Mammary epithelial cell (primary cell): Measurements from ENCODE around the gene NLRP1.

ENCODE experiments used
- EZH2 ChIP-seq: IDR thresholded peaks from 2 replicates; pipeline ENCODE4 v1.6.1; 2012; ENCODE audit warnings: low read length, inconsistent platforms, borderline replicate concordance
- TF ChIP-seq, protein P1 (sequence below), 2 donors: IDR thresholded peaks in 1 of 2; conservative IDR thresholded peaks in 1 of 2; 2 replicates each; pipeline ENCODE4 v1.5.1; 2011 to 2012; ENCODE audit warnings: inconsistent platforms in 2 of 2, low read length in 2 of 2, mild to moderate bottlenecking in 2 of 2, control low read depth in 1 of 2, low read depth in 1 of 2; ENCODE audit not compliant: insufficient read depth in 1 of 2; ENCODE audit errors: extremely low read depth in 1 of 2

GRCh38 chr17:5608399-5609112, 24.2 kb upstream of the NLRP1 start:
- no peak for TF ChIP-seq EZH2
- TF ChIP-seq, protein P1, sequence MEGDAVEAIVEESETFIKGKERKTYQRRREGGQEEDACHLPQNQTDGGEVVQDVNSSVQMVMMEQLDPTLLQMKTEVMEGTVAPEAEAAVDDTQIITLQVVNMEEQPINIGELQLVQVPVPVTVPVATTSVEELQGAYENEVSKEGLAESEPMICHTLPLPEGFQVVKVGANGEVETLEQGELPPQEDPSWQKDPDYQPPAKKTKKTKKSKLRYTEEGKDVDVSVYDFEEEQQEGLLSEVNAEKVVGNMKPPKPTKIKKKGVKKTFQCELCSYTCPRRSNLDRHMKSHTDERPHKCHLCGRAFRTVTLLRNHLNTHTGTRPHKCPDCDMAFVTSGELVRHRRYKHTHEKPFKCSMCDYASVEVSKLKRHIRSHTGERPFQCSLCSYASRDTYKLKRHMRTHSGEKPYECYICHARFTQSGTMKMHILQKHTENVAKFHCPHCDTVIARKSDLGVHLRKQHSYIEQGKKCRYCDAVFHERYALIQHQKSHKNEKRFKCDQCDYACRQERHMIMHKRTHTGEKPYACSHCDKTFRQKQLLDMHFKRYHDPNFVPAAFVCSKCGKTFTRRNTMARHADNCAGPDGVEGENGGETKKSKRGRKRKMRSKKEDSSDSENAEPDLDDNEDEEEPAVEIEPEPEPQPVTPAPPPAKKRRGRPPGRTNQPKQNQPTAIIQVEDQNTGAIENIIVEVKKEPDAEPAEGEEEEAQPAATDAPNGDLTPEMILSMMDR (conservative IDR thresholded peaks at IDR 0.05 in 1 of 2, IDR thresholded peaks at IDR 0.05 in 1 of 2; ENCODE audit: extremely low read depth in 1 of 2, insufficient read depth in 1 of 2, low read depth in 1 of 2, low read length in 2 of 2), result no peak
